ENCODE data around the gene TENM3.

- TF ChIP-seq ZNF416 (CRISPR knock-in tag; IDR thresholded peaks at IDR 0.05) (no peak), FOXP4 (CRISPR knock-in tag; IDR thresholded peaks at IDR 0.05) (no peak), CTCF (IDR thresholded peaks at IDR 0.05) (no peak), TEAD4 (CRISPR knock-in tag; IDR thresholded peaks at IDR 0.05) (no peak)
Observed at GRCh38 chr4:182705389-182705788, 462.2 kb downstream of the TENM3 start.
